ENCODE measurements around the gene GPR27.

The GPR27 gene

GRCh38 chr3:71805691-71806090 is 52.0 kb downstream of the GPR27 start:
- H3K4me3 ChIP-seq (replicated peaks; ENCODE audit: low read depth, low read length), result no peak overlapping the region
- no peak for DNase-seq (ENCODE audit: low read depth)
- TF ChIP-seq CTCF (IDR thresholded peaks at IDR 0.05; ENCODE audit: low read length, missing control alignments), result no peak
